Loucy (cell line): ENCODE measurements around the gene MYO5C.

Source experiments
- CTCF ChIP-seq: fragments of 200-600 bp; sonication (generic); conservative IDR thresholded peaks from 2 replicates; pipeline ENCODE4 v1.5.1; 2014; ENCODE audit warnings: mild to moderate bottlenecking, antibody characterized with exemption, low read length
- EZH2phosphoT487 ChIP-seq: fragments of 200-600 bp; IDR thresholded peaks from 2 replicates; pipeline ENCODE4 v1.6.1; 2018; ENCODE audit warnings: antibody characterized with exemption, mild to moderate bottlenecking, moderate library complexity, borderline replicate concordance

- TF ChIP-seq CTCF, result no peak
- no peak for TF ChIP-seq EZH2phosphoT487
These were observed 55.4 kb downstream of the MYO5C start for GRCh38 chr15:52240166-52240565.
